Esophagus muscularis mucosa (tissue), 4 donors: ENCODE results near the gene CDH20. TPM values are rescaled to one million over a fixed set of nuclear protein-coding genes. Genes with fewer than 3 reads are reported as not detected.

ENCODE experiments used
- DNase-seq: peaks from one replicate; pipeline ENCODE4 v3.0.0-alpha.2; 2017; ENCODE audit errors: extremely low spot score
- H3K27ac ChIP-seq, 4 donors: fragments of 200-600 bp; sonication (generic); replicated peaks in 1 of 4; 1 replicate in 3 of 4; 2 replicates in 1 of 4; pipeline ENCODE4 v1.5.1; 2016 to 2019; ENCODE audit warnings: mild to moderate bottlenecking in 1 of 4
- H3K27me3 ChIP-seq, 4 donors: fragments of 200-600 bp; sonication (generic); one replicate each; pipeline versions ENCODE4 v1.5.1 to v1.6.0; 2016 to 2019
- H3K36me3 ChIP-seq, 4 donors: fragments of 200-600 bp; sonication (generic); one replicate each; pipeline ENCODE4 v1.5.1; 2016 to 2019
- H3K4me1 ChIP-seq, 4 donors: fragments of 200-600 bp; sonication (generic); one replicate each; pipeline ENCODE4 v1.5.1; 2016 to 2019
- H3K4me3 ChIP-seq, 4 donors: fragments of 200-600 bp; sonication (generic); 1 replicate in 2 of 4; 2 replicates in 2 of 4; pipeline ENCODE4 v1.5.1; 2016 to 2019; ENCODE audit warnings: mild to moderate bottlenecking in 4 of 4, moderate library complexity in 1 of 4
- H3K9me3 ChIP-seq, 4 donors: fragments of 200-600 bp; sonication (generic); 1 replicate in 3 of 4; 2 replicates in 1 of 4; pipeline ENCODE4 v1.5.1; 2016 to 2019
- EP300 ChIP-seq: sonication (generic); formaldehyde crosslinking; IDR thresholded peaks from one replicate; pipeline ENCODE4 v1.6.1; 2017; ENCODE audit warnings: antibody characterized with exemption
- POLR2A ChIP-seq: fragments of 450-650 bp; IDR thresholded peaks from one replicate; pipeline ENCODE4 v1.6.1; 2017; ENCODE audit warnings: antibody characterized with exemption, moderate library complexity, mild to moderate bottlenecking, low read depth
- POLR2AphosphoS5 ChIP-seq, 2 donors: sonication (generic); formaldehyde crosslinking; IDR thresholded peaks; one replicate each; pipeline ENCODE4 v1.6.1; 2017; ENCODE audit warnings: antibody characterized with exemption in 2 of 2
- WGBS: methylation state at CpG from one replicate; pipeline ENCODE4 v1.1.5; 2018; 5-methylcytosine and 5-hydroxymethylcytosine counted together
- intact Hi-C: fragments of 100-400 bp; cut with DNase I; formaldehyde crosslinking; loops from one replicate; pipeline ENCODE4 v1.15.1; 2023
- total RNA-seq, 4 donors: library from RNA; depleted of rRNA; stranded (reverse); fragments of >200 nt; gene quantifications; one replicate each; pipeline versions ENCODE4 v1.1.0 to v1.2.1, GENCODE V29; 2016
- TF ChIP-seq, protein P1 (sequence below), 3 experiments: fragments of 200-600 bp in 2 of 3; fragments of 450-650 bp in 1 of 3; sonication (generic) in 2 of 3; IDR thresholded peaks; one replicate each; pipeline ENCODE4 v1.5.1; 2017 to 2019; ENCODE audit warnings: antibody characterized with exemption in 3 of 3, mild to moderate bottlenecking in 2 of 3, moderate library complexity in 1 of 3

Gene CDH20
- total RNA-seq, 4 donors from 2014 or later: 0.06 to 0.99 (median 0.27) TPM

DNA sequence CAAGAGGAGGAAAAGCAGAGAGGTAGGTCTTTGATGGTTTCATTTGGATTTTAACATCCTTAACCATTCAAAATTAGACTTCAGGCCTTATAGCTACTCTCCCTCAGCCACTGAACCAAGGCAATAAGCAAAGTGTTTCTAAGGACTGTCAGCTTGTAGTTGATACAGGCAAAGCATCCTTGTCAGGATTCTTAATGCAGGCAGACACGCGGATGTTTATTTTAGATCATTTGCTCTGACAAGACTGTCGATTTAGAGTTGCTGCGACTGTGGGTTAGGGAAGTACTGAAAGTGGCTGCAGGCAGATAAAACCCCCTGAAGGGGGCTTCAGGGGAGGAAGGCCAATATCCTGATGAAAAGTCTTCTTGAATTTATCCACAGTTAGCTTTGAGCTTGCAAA, 46.6 kb downstream of the CDH20 start:
- Histone ChIP-seq H3K27ac (no peak overlapping the region), H3K27me3 (no peaks in the 10 kb centered on the region), H3K9me3 (no peaks in the 10 kb centered on the region), H3K4me3 (no peak overlapping the region), H3K4me1 (no peaks in the 10 kb centered on the region), H3K36me3 (no peaks in the 10 kb centered on the region)
- DNase-seq: no peak
- TF ChIP-seq EP300 (no peak), POLR2AphosphoS5 (IDR thresholded peaks at IDR 0.05) (no peak), POLR2A (no peak)
- TF ChIP-seq, protein P1, sequence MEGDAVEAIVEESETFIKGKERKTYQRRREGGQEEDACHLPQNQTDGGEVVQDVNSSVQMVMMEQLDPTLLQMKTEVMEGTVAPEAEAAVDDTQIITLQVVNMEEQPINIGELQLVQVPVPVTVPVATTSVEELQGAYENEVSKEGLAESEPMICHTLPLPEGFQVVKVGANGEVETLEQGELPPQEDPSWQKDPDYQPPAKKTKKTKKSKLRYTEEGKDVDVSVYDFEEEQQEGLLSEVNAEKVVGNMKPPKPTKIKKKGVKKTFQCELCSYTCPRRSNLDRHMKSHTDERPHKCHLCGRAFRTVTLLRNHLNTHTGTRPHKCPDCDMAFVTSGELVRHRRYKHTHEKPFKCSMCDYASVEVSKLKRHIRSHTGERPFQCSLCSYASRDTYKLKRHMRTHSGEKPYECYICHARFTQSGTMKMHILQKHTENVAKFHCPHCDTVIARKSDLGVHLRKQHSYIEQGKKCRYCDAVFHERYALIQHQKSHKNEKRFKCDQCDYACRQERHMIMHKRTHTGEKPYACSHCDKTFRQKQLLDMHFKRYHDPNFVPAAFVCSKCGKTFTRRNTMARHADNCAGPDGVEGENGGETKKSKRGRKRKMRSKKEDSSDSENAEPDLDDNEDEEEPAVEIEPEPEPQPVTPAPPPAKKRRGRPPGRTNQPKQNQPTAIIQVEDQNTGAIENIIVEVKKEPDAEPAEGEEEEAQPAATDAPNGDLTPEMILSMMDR (IDR thresholded peaks at IDR 0.05): no peak
- 51% methylated on average over 4 of the region's 4 CpGs for WGBS
- intact Hi-C loops: no loop called here

DNA sequence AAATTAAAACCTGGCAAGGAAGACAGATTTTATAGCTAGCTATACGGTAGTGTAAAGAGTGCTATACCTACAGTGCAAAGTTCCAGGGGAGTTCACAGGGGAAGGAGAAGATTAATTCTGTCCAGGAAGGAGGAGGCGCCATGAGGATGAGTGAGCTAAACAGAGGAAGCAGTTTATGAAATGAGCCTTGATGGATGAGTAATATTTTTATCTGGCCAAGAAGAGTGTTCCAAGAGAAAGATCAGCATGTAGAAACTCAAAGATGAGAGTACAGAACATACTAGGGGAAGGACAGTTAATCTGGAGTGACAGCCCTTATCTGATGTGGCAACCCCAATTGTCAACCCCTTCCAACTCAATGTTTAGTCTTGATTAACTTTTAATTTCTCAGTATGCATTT, 54.8 kb downstream of the CDH20 start:
- no peaks in the 10 kb centered on the region for H3K27me3 ChIP-seq
- no peak for TF ChIP-seq POLR2A
- TF ChIP-seq EP300: no peak
- TF ChIP-seq POLR2AphosphoS5 (IDR thresholded peaks at IDR 0.05): no peak
- TF ChIP-seq, protein P1 (IDR thresholded peaks at IDR 0.05): no peak
- H3K4me1 ChIP-seq: no peaks in the 10 kb centered on the region
- H3K9me3 ChIP-seq: peaks cover 0 to 3% (median 0%) of the 10 kb centered on the region in 4 donors
- no peaks in the 10 kb centered on the region for H3K36me3 ChIP-seq
- H3K27ac ChIP-seq: no peak overlapping the region
- no peak for DNase-seq
- 55% methylated on average over 2 of the region's 2 CpGs for WGBS
- no peak overlapping the region for H3K4me3 ChIP-seq
- intact Hi-C loops: no loop called here

DNA sequence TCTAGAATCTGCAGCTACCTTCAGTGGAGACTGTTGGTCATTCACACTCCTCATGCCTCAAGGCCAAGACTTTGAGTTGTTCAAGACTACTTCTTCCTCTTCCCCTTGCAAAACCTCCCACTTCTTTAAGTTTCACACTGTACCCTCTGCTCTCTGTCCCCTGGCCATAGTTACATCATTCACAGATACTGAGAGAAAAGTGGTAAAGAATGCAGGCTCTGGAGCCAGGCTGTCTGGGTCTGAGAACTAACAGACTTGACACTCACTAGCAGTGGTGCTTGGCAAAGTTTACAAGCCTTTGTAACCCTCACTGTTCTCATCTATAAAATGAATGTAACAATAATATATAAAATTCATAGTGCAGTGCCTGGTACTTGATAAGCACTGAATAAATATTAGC, 61.8 kb downstream of the CDH20 start:
- H3K27ac ChIP-seq: no peak overlapping the region
- no peaks in the 10 kb centered on the region for H3K27me3 ChIP-seq
- no peaks in the 10 kb centered on the region for H3K4me1 ChIP-seq
- no peak for DNase-seq
- H3K4me3 ChIP-seq: no peak overlapping the region
- no peaks in the 10 kb centered on the region for H3K36me3 ChIP-seq
- TF ChIP-seq, protein P1 (IDR thresholded peaks at IDR 0.05): no peak
- TF ChIP-seq EP300: no peak
- no peak for TF ChIP-seq POLR2A
- no peak for TF ChIP-seq POLR2AphosphoS5 (IDR thresholded peaks at IDR 0.05)
- H3K9me3 ChIP-seq: no peaks in the 10 kb centered on the region
- intact Hi-C loops: no loop called here

DNA sequence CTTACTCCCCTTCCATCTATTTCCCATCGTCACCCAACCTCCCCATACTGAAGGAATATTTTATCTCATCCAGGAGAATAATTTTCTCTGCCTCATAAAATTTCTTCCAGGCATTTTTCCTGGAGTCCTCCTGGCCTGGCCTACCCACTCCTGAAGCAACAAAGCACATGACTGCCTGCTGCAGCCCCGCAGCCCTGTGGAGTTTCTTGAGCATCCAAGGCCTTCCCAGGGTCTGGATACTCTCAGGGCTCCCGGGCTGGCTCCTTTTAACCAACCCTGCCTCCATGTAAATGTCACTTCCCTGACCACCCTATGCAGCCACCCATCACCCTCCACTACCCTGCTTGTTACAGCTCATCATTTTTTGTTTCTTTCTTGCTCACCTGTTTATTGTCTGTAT, 64.0 kb downstream of the CDH20 start:
- TF ChIP-seq POLR2AphosphoS5 (IDR thresholded peaks at IDR 0.05): no peak
- no peak for TF ChIP-seq POLR2A
- no peak for TF ChIP-seq EP300
- TF ChIP-seq, protein P1 (IDR thresholded peaks at IDR 0.05): no peak

DNA sequence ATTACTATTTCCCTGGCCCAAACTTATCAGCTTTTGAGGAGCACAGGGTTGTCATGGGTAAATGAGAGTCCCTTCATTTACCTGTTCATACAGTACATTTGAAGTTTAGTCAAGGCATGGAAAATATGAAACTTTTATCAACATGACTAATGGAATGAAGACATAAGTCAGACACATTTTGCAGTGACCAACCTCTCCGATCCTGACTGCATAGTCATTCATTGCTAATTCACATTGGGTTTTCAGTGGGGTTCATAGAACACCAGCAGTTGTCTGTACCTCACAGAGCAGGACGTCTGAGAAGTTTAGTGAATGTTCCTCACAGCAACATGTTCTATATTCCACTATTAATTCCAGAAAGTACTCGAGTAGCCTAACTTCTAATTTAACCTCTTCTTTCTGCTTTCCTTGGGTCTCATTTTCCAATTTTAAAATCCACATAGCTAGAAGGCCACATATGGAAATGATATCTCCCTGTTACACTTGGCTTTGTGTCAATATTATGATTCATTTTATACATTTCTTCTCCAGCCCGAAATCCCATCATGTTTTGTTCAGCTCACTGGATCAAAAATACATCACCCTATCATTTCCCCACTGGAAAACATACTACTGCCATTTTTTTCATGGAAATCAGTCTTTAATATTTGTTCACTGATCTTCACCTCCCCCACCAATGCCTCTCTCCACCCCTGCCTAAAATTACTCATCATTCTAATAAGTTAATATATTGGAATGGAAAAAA, 65.9 kb downstream of the CDH20 start:
- H3K9me3 ChIP-seq: no peaks in the 10 kb centered on the region
- H3K27me3 ChIP-seq: no peaks in the 10 kb centered on the region
- intact Hi-C loops: no loop called here
- 59% methylated on average over 4 of the region's 4 CpGs for WGBS
- no peaks in the 10 kb centered on the region for H3K4me1 ChIP-seq
- no peak for DNase-seq
- H3K36me3 ChIP-seq: no peaks in the 10 kb centered on the region
- no peak overlapping the region for H3K27ac ChIP-seq
- TF ChIP-seq POLR2AphosphoS5 (IDR thresholded peaks at IDR 0.05) (no peak), EP300 (no peak), POLR2A (no peak)
- TF ChIP-seq, protein P1 (IDR thresholded peaks at IDR 0.05): no peak
- no peak overlapping the region for H3K4me3 ChIP-seq

More for the DNA sequence above, 64.0 kb downstream of the CDH20 start:
- WGBS: 86% methylated on average over 3 of the region's 3 CpGs
- no peak overlapping the region for H3K4me3 ChIP-seq
- H3K4me1 ChIP-seq: no peaks in the 10 kb centered on the region
- no peak for DNase-seq
- no peaks in the 10 kb centered on the region for H3K36me3 ChIP-seq
- no peaks in the 10 kb centered on the region for H3K27me3 ChIP-seq
- intact Hi-C loops: no loop called here
- H3K27ac ChIP-seq: no peak overlapping the region
- H3K9me3 ChIP-seq: no peaks in the 10 kb centered on the region
